HG02571 (cell line): ENCODE data around the gene PSMD13.
"Not testable (repeated sequence)": the region's sequence is repeated elsewhere in the genome, so short reads cannot be mapped to it uniquely, and the experiment has no call there.

ENCODE experiments used
- ATAC-seq: cut with Tn5 transposase; IDR thresholded peaks from one replicate; pipeline ENCODE4 v1.9.1; 2021; ENCODE audit warnings: mild to moderate bottlenecking, moderate library complexity; ENCODE audit not compliant: unreplicated experiment

PSMD13 gene

DNA sequence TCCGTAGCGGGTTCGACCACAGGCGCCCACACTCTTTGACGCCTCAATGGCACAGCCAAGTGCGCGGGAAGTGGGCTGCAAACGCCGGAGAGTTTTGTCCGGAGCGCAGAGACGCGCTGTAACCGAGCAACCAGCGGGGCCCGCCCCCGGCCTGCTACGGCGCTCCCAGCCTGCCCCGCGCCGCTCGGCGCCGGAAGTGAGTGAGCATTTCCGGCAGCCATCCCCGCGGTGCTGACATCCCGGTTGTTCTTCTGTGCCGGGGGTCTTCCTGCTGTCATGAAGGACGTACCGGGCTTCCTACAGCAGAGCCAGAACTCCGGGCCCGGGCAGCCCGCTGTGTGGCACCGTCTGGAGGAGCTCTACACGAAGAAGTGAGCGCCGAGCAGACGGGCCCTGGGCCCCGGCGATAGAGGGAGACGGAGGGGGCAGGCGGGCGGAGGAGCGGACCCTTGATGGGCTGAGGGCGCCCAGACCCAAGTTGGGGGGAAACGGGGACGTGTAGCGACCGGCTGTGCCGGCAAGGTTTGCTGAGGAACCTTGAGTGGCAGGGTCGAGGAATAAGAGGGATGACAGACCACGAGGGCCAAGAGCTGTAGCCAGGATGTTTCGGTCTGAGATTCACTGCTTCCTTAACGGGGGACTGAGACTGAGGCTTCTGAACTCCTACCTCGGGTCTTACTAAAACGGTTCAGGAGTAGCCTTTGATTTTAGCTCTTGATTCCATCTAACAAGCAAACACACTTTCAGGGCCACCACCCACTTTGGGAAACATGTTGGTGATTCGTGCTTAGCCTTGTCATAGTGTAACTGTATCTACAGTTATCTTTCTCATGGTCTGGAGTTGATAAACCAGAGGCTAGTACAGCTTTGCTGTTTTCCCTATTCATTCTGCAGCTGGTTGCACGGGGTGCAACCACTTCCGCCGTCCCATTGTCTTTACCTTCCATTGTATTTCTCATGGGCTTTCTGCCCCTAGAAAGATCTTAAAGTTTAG, at the start of gene PSMD13:
Gene PSMD13 (plus strand): TSS at position 203 of the 994 bp plus-strand sequence. CDS start 74 bp downstream, at position 277.
- peak; percentile 83 for ATAC-seq

DNA sequence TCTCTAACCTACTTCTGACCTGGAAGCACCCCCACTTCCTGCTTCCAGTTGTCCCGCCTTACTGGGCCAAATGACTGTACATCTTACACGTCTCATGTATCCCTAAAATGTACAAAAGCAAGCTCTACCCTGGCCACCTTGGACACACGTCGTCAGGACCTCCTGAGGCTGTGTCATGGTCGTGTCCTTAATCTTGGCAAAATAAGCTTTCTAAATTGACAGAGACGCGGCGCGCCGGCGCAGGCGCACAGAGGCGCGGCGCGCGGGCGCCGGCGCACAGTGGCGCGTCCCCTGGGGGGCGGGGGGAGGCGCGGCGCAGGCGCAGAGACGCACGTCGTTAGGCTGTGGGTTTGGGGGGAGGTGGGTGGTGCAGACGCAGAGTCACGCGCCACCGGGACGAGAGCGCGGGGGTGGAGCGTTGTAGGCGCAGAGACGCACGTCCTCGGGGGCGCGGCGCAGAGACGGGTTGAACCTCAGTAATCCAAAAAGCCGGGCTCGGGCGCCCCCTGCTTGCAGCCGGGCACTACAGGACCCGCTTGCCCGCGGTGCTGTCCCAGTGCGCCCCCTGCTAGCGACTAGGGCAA, 47.5 kb upstream of the PSMD13 start:
- ATAC-seq = not testable (repeated sequence)

DNA sequence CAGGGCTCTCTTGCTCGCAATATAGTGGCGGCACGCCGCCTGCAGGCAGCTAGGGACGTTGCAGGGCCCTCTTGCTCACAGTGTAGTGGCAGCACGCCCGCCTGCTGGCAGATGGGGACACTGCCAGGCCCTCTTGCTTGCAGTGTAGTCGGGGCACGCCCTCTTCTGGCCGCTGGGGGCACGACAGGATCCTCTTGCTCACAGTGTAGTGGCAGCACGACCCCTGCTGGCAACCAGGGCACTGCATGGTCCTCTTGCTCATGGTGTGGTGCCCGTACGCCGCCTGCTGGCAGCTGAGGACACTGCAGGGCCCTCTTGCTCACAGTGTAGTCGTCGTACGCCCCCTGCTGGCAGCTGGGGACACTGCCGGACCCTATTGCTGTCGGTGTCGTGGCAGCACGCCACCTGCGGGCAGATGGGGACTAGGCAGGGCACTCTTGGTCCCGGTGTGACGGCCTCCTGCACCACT, 46.9 kb upstream of the PSMD13 start:
- not testable (repeated sequence) for ATAC-seq

GRCh38 chr11:190546-190945, 46.2 kb upstream of the PSMD13 start:
- not testable (repeated sequence) for ATAC-seq

GRCh38 chr11:191490-192478, 45.0 kb upstream of the PSMD13 start:
- ATAC-seq = not testable (repeated sequence)

GRCh38 chr11:192674-193128, 44.1 kb upstream of the PSMD13 start, which contains the start of gene SCGB1C1:
Gene SCGB1C1, plus strand, starts transcription at chr11:193078. Its CDS starts 22 bp downstream, at chr11:193100.
- ATAC-seq = not testable (repeated sequence)

DNA sequence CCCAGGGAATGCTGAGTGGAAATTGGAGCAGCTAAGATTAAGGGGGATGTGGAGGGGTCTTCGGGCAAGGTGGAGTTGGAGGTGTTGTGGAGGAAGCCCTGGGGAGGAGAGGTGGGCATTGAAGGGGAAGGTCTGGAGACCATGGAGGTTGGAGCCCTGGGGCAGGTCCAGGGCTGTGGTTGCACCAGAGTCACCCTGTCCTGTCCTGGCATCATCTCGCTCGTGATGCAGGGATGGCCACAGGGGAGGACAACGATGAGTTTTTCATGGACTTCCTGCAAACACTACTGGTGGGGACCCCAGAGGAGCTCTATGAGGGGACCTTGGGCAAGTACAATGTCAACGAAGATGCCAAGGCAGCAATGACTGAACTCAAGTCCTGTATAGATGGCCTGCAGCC, 43.3 kb upstream of the PSMD13 start:
- not testable (repeated sequence) for ATAC-seq

DNA sequence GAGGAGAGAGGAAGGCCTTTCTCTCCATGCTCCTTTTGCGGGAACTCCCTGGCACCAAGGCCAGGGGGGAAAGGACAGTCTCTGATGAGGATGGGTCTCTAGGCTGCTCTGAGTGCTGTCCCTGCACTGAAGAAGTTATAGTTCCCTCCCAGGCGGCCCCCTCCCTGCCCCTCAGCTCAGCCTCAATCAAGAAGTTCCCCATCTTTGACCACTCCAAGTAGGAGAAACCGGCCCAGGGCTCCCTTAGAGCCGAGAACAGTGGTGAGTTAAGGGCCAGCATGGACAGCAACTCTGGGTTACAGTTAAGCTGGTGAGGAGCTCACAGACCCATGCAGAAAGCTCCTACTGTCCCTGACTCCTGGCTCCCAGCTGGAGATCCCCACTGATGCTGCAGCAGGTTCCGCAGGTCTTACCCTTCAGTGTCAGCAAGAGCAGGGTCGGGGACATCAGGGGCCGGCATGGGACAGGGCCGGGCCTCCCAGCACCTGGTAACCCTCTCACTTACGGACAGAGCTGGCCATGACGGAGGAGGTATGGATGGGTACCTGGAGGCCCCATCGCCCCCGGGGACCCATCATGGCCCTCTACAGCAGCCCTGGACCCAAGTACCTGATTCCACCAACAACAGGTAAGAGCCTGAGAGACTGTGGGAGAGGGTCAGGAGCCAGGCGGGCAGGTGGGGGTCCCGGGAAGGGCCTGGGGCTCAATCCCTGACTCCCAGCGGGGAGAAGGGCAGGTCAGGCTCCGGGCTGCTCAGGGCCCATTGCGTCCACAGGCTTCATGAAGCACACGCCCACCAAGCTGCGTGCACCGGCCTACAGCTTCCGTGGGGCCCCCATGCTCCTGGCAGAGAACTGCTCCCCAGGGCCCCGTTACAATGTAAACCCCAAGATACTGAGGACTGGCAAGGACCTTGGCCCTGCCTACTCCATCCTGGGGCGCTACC, 39.7 kb upstream of the PSMD13 start:
- ATAC-seq = no peak

DNA sequence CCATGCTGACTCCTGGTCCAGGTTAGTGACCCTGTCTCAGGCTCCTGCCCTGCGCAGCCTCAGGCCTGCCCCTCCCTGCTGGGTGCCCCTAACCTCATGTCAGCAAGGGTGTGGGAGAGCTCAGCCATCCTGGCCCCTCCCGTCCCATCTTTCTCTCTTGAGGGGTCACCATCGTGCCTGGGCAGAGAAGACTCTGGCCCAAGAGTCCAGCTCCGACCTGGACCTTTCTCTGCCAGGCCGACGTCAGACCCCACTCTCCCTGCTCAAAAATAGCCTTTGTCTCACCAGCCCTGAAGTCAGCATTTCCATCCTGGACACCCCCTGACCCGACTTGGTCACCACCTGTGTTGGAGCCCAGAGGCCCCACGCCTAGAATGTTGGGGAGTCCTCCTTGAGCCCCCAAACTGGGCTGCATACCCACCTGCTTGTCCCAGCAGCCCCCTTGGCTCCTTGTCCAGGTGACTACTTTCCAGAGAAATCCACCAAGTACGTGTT, 39.0 kb upstream of the PSMD13 start:
- ATAC-seq = no peak

DNA sequence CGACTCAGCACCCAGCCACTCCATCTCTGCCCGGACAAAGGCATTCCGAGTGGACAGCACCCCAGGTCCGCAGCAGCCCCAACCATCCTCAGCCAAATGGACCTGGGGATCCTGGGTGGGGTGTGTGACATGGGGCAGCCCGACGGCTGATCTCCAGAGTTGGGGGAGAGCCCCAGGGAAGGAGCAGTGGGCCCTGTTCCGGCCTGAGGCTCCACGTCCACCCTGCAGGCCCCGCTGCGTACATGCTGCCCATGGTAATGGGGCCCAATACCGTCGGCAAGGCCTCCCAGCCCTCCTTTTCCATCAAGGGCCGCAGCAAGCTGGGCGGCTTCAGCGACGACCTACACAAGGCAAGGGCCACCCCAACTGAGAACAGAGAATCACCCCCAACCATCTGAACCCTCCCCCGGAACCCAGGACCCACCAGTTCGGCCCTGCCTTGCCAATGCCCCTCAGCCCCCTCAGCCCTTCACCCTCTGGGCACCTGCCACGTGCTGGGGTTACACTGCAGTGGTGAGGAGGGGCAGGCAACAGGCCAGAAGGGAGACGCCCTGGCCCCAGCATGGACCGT, 38.5 kb upstream of the PSMD13 start:
- no peak for ATAC-seq

- ATAC-seq = no peak
Measured at GRCh38 chr11:199004-199581, 37.7 kb upstream of the PSMD13 start.

- ATAC-seq = no peak
Measured at GRCh38 chr11:199782-200181, 37.0 kb upstream of the PSMD13 start.

- ATAC-seq = no peak
Measured at GRCh38 chr11:200224-201003, 36.4 kb upstream of the PSMD13 start.

GRCh38 chr11:201966-202365, 34.8 kb upstream of the PSMD13 start:
- no peak for ATAC-seq

DNA sequence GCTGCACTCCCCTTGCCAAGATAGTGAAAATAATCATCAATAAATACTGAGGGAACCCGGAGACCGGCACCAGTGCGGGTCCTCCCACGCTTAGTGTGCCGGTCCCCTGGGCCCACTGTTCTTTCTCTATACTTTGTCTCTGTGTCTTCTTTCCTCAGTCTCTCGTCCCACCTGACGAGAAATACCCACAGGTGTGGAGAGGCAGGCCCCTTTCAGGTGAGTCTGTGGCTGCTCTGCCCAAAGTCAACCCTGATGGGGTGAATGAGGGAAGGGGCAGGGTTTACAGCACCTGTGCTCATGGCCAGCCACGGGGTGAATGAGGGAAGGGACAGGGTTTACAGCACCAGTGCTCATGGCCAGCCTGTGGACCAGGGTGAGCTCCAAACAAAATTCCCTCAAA, 34.3 kb upstream of the PSMD13 start:
- ATAC-seq = no peak

GRCh38 chr11:203056-203944, 33.5 kb upstream of the PSMD13 start:
- no peak for ATAC-seq
